ENCODE data around the gene SYT9.

DNA sequence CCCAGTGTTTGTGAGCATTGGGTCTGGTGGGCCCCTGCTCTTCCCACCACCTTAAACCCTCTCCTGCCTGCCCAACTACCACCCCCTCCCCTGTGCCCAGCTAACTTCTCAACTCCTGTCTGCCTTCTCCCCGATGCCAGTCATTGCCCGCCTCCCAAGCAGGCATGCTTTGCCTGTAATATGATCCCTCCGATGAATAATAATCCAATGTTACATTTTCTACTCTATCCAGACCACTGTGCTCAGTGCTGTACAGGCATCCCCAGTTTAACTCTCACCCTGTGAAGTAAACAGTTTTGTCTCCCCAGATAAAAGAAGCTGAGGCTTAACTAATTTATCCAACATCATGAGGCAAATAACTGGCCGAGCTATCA, 198.1 kb downstream of the SYT9 start:
- TF ChIP-seq, protein P1, sequence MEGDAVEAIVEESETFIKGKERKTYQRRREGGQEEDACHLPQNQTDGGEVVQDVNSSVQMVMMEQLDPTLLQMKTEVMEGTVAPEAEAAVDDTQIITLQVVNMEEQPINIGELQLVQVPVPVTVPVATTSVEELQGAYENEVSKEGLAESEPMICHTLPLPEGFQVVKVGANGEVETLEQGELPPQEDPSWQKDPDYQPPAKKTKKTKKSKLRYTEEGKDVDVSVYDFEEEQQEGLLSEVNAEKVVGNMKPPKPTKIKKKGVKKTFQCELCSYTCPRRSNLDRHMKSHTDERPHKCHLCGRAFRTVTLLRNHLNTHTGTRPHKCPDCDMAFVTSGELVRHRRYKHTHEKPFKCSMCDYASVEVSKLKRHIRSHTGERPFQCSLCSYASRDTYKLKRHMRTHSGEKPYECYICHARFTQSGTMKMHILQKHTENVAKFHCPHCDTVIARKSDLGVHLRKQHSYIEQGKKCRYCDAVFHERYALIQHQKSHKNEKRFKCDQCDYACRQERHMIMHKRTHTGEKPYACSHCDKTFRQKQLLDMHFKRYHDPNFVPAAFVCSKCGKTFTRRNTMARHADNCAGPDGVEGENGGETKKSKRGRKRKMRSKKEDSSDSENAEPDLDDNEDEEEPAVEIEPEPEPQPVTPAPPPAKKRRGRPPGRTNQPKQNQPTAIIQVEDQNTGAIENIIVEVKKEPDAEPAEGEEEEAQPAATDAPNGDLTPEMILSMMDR (conservative IDR thresholded peaks at IDR 0.05): no peak
- no peak for TF ChIP-seq EZH2 (IDR thresholded peaks at IDR 0.05; ENCODE audit: low read depth)
